ENCODE results near the gene CAMK4. TPM values are rescaled to one million over a fixed set of nuclear protein-coding genes. Genes with fewer than 3 reads are reported as not detected.

The CAMK4 gene
- total RNA-seq, 1 donor from 2014 or later = 11.2 TPM

- Mint-ChIP-seq H3K4me3 (no peak overlapping the region), H3K36me3 (no peaks in the 10 kb centered on the region), H3K27me3 (no peaks in the 10 kb centered on the region), H3K9me3 (peaks cover 5% of the 10 kb centered on the region), H3K4me1 (ENCODE audit: unreplicated experiment) (no peaks in the 10 kb centered on the region), H3K27ac (no peak overlapping the region)
- TF ChIP-seq CTCF (conservative IDR thresholded peaks at IDR 0.05) = no peak
- no peak for DNase-seq (ENCODE audit: extremely low spot score, unreplicated experiment)
Measured at GRCh38 chr5:111422747-111423720, 198.8 kb downstream of the CAMK4 start.

DNA sequence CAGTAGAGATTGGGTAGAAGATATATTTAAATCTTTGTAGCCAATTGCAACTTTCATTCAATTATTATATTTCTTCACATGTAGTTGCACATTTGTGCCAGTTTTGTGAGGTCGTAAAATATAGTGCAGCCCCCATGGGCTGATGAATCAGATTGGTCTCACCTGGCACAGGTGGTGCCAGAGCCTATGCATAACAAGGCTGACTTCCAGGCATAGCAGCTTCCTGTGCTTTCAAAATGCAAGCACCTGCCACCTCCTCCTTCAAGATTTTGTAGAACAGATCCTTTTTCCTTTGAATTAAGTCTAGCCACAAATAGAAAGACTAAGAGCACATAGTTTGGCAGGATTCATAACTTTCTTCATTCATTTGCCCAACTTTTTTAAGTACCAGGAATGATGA, 201.0 kb downstream of the CAMK4 start:
- Mint-ChIP-seq H3K4me1 (ENCODE audit: unreplicated experiment) (no peaks in the 10 kb centered on the region), H3K36me3 (no peaks in the 10 kb centered on the region), H3K27ac (no peak overlapping the region), H3K4me3 (no peak overlapping the region), H3K9me3 (peaks cover 5% of the 10 kb centered on the region), H3K27me3 (no peaks in the 10 kb centered on the region)
- TF ChIP-seq CTCF (conservative IDR thresholded peaks at IDR 0.05) = no peak
- DNase-seq (ENCODE audit: extremely low spot score, unreplicated experiment) = no peak

GRCh38 chr5:111427762-111428161, 203.6 kb downstream of the CAMK4 start:
- Mint-ChIP-seq H3K9me3 (no peaks in the 10 kb centered on the region), H3K27me3 (no peaks in the 10 kb centered on the region), H3K36me3 (no peaks in the 10 kb centered on the region), H3K4me3 (no peak overlapping the region), H3K4me1 (ENCODE audit: unreplicated experiment) (no peaks in the 10 kb centered on the region), H3K27ac (no peak overlapping the region)
- no peak for DNase-seq (ENCODE audit: extremely low spot score, unreplicated experiment)
- TF ChIP-seq CTCF (conservative IDR thresholded peaks at IDR 0.05) = no peak

GRCh38 chr5:111432883-111433536, 208.8 kb downstream of the CAMK4 start:
- Mint-ChIP-seq H3K27me3 (no peaks in the 10 kb centered on the region), H3K9me3 (no peaks in the 10 kb centered on the region), H3K27ac (no peak overlapping the region), H3K4me3 (no peak overlapping the region), H3K4me1 (ENCODE audit: unreplicated experiment) (no peaks in the 10 kb centered on the region), H3K36me3 (no peaks in the 10 kb centered on the region)
- no peak for TF ChIP-seq CTCF (conservative IDR thresholded peaks at IDR 0.05)
- no peak for DNase-seq (ENCODE audit: extremely low spot score, unreplicated experiment)

- no peak for TF ChIP-seq CTCF (conservative IDR thresholded peaks at IDR 0.05)
- peaks cover 5% of the 10 kb centered on the region for H3K27me3 Mint-ChIP-seq
- H3K4me3 Mint-ChIP-seq = no peak overlapping the region
- no peaks in the 10 kb centered on the region for H3K4me1 Mint-ChIP-seq (ENCODE audit: unreplicated experiment)
- H3K9me3 Mint-ChIP-seq = no peaks in the 10 kb centered on the region
- no peak overlapping the region for H3K27ac Mint-ChIP-seq
- no peak for DNase-seq (ENCODE audit: extremely low spot score, unreplicated experiment)
- no peaks in the 10 kb centered on the region for H3K36me3 Mint-ChIP-seq
Measured at GRCh38 chr5:111434800-111435199, 210.6 kb downstream of the CAMK4 start.

Measured in type B pancreatic cell (in vitro differentiated cells).